HEK293 (cell line): ENCODE results near the gene TRIM66.

Source experiments
- GLI4 ChIP-seq: fragments of 450-650 bp; formaldehyde crosslinking; IDR thresholded peaks from 2 replicates; pipeline ENCODE4 v1.5.1; 2016; ENCODE audit warnings: missing biosample characterization, missing genetic modification characterization
- GLIS1 ChIP-seq: fragments of 450-650 bp; formaldehyde crosslinking; IDR thresholded peaks from 2 replicates; pipeline ENCODE4 v1.5.1; 2016; ENCODE audit warnings: missing biosample characterization, missing genetic modification characterization
- GLIS2 ChIP-seq: fragments of 450-650 bp; formaldehyde crosslinking; IDR thresholded peaks from 2 replicates; pipeline ENCODE4 v1.5.1; 2016; ENCODE audit warnings: missing biosample characterization, missing genetic modification characterization
- PATZ1 ChIP-seq: fragments of 450-650 bp; formaldehyde crosslinking; IDR thresholded peaks from 2 replicates; pipeline ENCODE4 v1.5.1; 2016; ENCODE audit warnings: missing biosample characterization, missing genetic modification characterization
- REPIN1 ChIP-seq: fragments of 450-650 bp; formaldehyde crosslinking; IDR thresholded peaks from 2 replicates; pipeline ENCODE4 v1.5.1; 2017; ENCODE audit warnings: missing biosample characterization, missing genetic modification characterization, low read depth
- ZBTB48 ChIP-seq: fragments of 450-650 bp; formaldehyde crosslinking; IDR thresholded peaks from 2 replicates; pipeline ENCODE4 v1.5.1; 2016; ENCODE audit warnings: missing biosample characterization, missing genetic modification characterization
- ZNF121 ChIP-seq: fragments of 450-650 bp; formaldehyde crosslinking; IDR thresholded peaks from 2 replicates; pipeline ENCODE4 v1.5.1; 2016; ENCODE audit warnings: missing biosample characterization, missing genetic modification characterization
- ZNF501 ChIP-seq: fragments of 450-650 bp; formaldehyde crosslinking; IDR thresholded peaks from 2 replicates; pipeline ENCODE4 v1.5.1; 2016; ENCODE audit warnings: missing biosample characterization, missing genetic modification characterization
- ZNF580 ChIP-seq: fragments of 450-650 bp; formaldehyde crosslinking; IDR thresholded peaks from 2 replicates; pipeline ENCODE4 v1.5.1; 2016; ENCODE audit warnings: missing biosample characterization, missing genetic modification characterization
- ZNF830 ChIP-seq: fragments of 450-650 bp; IDR thresholded peaks from 2 replicates; pipeline ENCODE4 v1.5.0; 2018; ENCODE audit warnings: missing biosample characterization, missing genetic modification characterization, low read depth, mild to moderate bottlenecking, moderate library complexity
- TF ChIP-seq, protein P1 (sequence below): fragments of 450-650 bp; formaldehyde crosslinking; IDR thresholded peaks from 2 replicates; pipeline ENCODE4 v1.5.1; 2016; ENCODE audit warnings: missing biosample characterization, missing genetic modification characterization
- TF ChIP-seq, protein P2 (sequence below): fragments of 450-650 bp; formaldehyde crosslinking; IDR thresholded peaks from 2 replicates; pipeline ENCODE4 v1.5.1; 2016; ENCODE audit warnings: missing biosample characterization, missing genetic modification characterization

- TF ChIP-seq ZNF830 (no peak), REPIN1 (tag by site-specific recombination) (no peak), ZNF501 (no peak), ZNF580 (tag by site-specific recombination) (no peak), GLIS2 (tag by site-specific recombination) (no peak), GLIS1 (tag by site-specific recombination) (no peak), ZBTB48 (tag by site-specific recombination) (no peak), PATZ1 (tag by site-specific recombination) (no peak), ZNF121 (tag by site-specific recombination) (no peak), GLI4 (tag by site-specific recombination) (no peak)
- TF ChIP-seq, protein P1, sequence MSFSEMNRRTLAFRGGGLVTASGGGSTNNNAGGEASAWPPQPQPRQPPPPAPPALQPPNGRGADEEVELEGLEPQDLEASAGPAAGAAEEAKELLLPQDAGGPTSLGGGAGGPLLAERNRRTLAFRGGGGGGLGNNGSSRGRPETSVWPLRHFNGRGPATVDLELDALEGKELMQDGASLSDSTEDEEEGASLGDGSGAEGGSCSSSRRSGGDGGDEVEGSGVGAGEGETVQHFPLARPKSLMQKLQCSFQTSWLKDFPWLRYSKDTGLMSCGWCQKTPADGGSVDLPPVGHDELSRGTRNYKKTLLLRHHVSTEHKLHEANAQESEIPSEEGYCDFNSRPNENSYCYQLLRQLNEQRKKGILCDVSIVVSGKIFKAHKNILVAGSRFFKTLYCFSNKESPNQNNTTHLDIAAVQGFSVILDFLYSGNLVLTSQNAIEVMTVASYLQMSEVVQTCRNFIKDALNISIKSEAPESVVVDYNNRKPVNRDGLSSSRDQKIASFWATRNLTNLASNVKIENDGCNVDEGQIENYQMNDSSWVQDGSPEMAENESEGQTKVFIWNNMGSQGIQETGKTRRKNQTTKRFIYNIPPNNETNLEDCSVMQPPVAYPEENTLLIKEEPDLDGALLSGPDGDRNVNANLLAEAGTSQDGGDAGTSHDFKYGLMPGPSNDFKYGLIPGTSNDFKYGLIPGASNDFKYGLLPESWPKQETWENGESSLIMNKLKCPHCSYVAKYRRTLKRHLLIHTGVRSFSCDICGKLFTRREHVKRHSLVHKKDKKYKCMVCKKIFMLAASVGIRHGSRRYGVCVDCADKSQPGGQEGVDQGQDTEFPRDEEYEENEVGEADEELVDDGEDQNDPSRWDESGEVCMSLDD (tag by site-specific recombination): no peak
- TF ChIP-seq, protein P2, sequence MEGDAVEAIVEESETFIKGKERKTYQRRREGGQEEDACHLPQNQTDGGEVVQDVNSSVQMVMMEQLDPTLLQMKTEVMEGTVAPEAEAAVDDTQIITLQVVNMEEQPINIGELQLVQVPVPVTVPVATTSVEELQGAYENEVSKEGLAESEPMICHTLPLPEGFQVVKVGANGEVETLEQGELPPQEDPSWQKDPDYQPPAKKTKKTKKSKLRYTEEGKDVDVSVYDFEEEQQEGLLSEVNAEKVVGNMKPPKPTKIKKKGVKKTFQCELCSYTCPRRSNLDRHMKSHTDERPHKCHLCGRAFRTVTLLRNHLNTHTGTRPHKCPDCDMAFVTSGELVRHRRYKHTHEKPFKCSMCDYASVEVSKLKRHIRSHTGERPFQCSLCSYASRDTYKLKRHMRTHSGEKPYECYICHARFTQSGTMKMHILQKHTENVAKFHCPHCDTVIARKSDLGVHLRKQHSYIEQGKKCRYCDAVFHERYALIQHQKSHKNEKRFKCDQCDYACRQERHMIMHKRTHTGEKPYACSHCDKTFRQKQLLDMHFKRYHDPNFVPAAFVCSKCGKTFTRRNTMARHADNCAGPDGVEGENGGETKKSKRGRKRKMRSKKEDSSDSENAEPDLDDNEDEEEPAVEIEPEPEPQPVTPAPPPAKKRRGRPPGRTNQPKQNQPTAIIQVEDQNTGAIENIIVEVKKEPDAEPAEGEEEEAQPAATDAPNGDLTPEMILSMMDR: no peak
Observed at GRCh38 chr11:8691601-8692000, 9.1 kb upstream of the TRIM66 start.
